Panc1 (cell line): Measurements from ENCODE around the gene CDAN1. TPM values are rescaled to one million over a fixed set of nuclear protein-coding genes. Genes with fewer than 3 reads are reported as not detected.

Experiments
- ATAC-seq: fragments of 200-7000 bp; cut with Tn5 transposase; 2 replicates; pipeline ENCODE4 v1.9.1; 2020; ENCODE audit warnings: mild to moderate bottlenecking, moderate library complexity
- BruUV-seq: library from RNA; stranded (reverse); fragments of 400-500 nt; replicated peaks from 2 replicates; lab custom pipeline; 2021; lab: Mats Ljungman, UMichigan
- CTCF ChIA-PET: fragments of 300-600 bp; sonication (Branson Sonifier 250); formaldehyde crosslinking; loops from one replicate; lab custom pipeline; 2022; ENCODE audit warnings: antibody characterized with exemption; lab: Charles Lee
- POLR2A ChIA-PET: fragments of 300-600 bp; sonication (Branson Sonifier 250); formaldehyde crosslinking; loops from one replicate; lab custom pipeline; 2022; ENCODE audit warnings: antibody characterized with exemption; lab: Charles Lee
- DNase-seq: peaks from one replicate; pipeline ENCODE4 v3.0.0-alpha.2; 2010; ENCODE audit warnings: low read depth, low spot score
- H3K27ac ChIP-seq: 2 replicates; pipeline ENCODE4 v1.5.1; 2011; ENCODE audit warnings: mild to moderate bottlenecking, low read length, inconsistent platforms
- H3K27me3 ChIP-seq: fragments of 200-500 bp; sonication (Bioruptor generic); 2 replicates; pipeline ENCODE4 v1.6.0; 2014; ENCODE audit warnings: low read length, inconsistent platforms; ENCODE audit not compliant: control insufficient read depth, insufficient read depth
- H3K36me3 ChIP-seq: fragments of 200-500 bp; sonication (Bioruptor generic); 2 replicates; pipeline ENCODE4 v1.5.1; 2014; ENCODE audit warnings: inconsistent platforms, mild to moderate bottlenecking, low read length, moderate library complexity; ENCODE audit not compliant: control insufficient read depth, insufficient read depth
- H3K4me1 ChIP-seq: 2 replicates; pipeline ENCODE4 v1.5.1; 2011; ENCODE audit warnings: inconsistent platforms, mild to moderate bottlenecking, low read length, moderate library complexity; ENCODE audit not compliant: control insufficient read depth, insufficient read depth
- H3K4me3 ChIP-seq, 2 experiments: 2 replicates each; pipeline ENCODE4 v1.5.1; 2011 to 2012; ENCODE audit warnings: low read depth in 2 of 2, low read length in 2 of 2, mild to moderate bottlenecking in 2 of 2, inconsistent platforms in 1 of 2, moderate library complexity in 1 of 2
- H3K9me3 ChIP-seq: fragments of 200-500 bp; sonication (Bioruptor generic); 2 replicates; pipeline ENCODE4 v1.5.1; 2014; ENCODE audit warnings: low read depth, mild to moderate bottlenecking, inconsistent platforms, low read length, moderate library complexity; ENCODE audit not compliant: control insufficient read depth, insufficient read depth
- CTCF ChIP-seq: fragments of 450-650 bp; IDR thresholded peaks from 2 replicates; pipeline ENCODE4 v1.5.1; 2017; ENCODE audit warnings: mild to moderate bottlenecking
- POLR2AphosphoS5 ChIP-seq: IDR thresholded peaks from 2 replicates; pipeline ENCODE4 v1.6.1; 2012; ENCODE audit warnings: mild to moderate bottlenecking, low read depth, low read length, moderate library complexity
- REST ChIP-seq, 2 experiments: IDR thresholded peaks; 2 replicates each; pipeline ENCODE4 v1.6.1; 2011 to 2012; ENCODE audit warnings: low read depth in 2 of 2, control low read depth in 1 of 2, low read length in 1 of 2, mild to moderate bottlenecking in 1 of 2, moderate library complexity in 1 of 2; ENCODE audit not compliant: insufficient read depth in 1 of 2
- SIN3A ChIP-seq: IDR thresholded peaks from 2 replicates; pipeline ENCODE4 v1.6.1; 2012; ENCODE audit warnings: low read depth, mild to moderate bottlenecking, low read length, moderate library complexity, borderline replicate concordance; ENCODE audit not compliant: insufficient read depth
- TCF7L2 ChIP-seq: IDR thresholded peaks from 2 replicates; pipeline ENCODE4 v1.6.1; 2011; ENCODE audit warnings: mild to moderate bottlenecking, low read depth, low read length, inconsistent platforms
- in situ Hi-C: cut with HindIII; loops from 2 replicates; pipeline ENCODE4 v1.10.0; 2016; ENCODE audit warnings: low sequenced_read_pairs, low pct_unique_long_range_greater_than_20kb
- intact Hi-C: fragments of 100-400 bp; cut with micrococcal nuclease; formaldehyde crosslinking; loops from one replicate; pipeline ENCODE4 v1.10.0; 2022; ENCODE audit not compliant: unreplicated experiment
- total RNA-seq: library from RNA; stranded (reverse); gene quantifications from one replicate; pipeline ENCODE4 v1.2.1, GENCODE V29; 2021; ENCODE audit not compliant: unreplicated experiment

Gene CDAN1
- total RNA-seq, 1 experiment from 2014 or later = 41.1 TPM

- H3K4me3 ChIP-seq = no peak overlapping the region
- POLR2A ChIA-PET = no interaction called here
- no TSS peak for BruUV-seq
These were observed 24.3 kb downstream of the CDAN1 start for GRCh38 chr15:42712584-42712983.

GRCh38 chr15:42711746-42712145, 25.2 kb downstream of the CDAN1 start:
- no peak for ATAC-seq
- TF ChIP-seq CTCF (no peak), TCF7L2 (no peak), SIN3A (no peak), POLR2AphosphoS5 (no peak), REST (IDR thresholded peaks at IDR 0.05; ENCODE audit: insufficient read depth in 1 of 2, low read depth in 2 of 2, low read length in 1 of 2) (no peak)
- DNase-seq = no peak
- ChIA-PET CTCF (interaction anchor here (0.6 kb wide), 1 partner anchor 18 kb away, joined by 3 read pairs; no protein-coding TSS in a partner anchor), POLR2A (no interaction called here)
- in situ Hi-C loops (no loop called here), intact Hi-C loops (no loop called here)
- H3K9me3 ChIP-seq = no peaks in the 10 kb centered on the region
- H3K27ac ChIP-seq = no peak overlapping the region
- H3K36me3 ChIP-seq = no peaks in the 10 kb centered on the region
- H3K27me3 ChIP-seq = no peaks in the 10 kb centered on the region
- H3K4me1 ChIP-seq = no peaks in the 10 kb centered on the region
- no TSS peak for BruUV-seq
- H3K4me3 ChIP-seq = no peak overlapping the region

More at GRCh38 chr15:42712584-42712983, 24.3 kb downstream of the CDAN1 start:
- no peak for DNase-seq
- CTCF ChIA-PET = no interaction called here
- ATAC-seq = no peak
- H3K9me3 ChIP-seq = no peaks in the 10 kb centered on the region
- intact Hi-C loops (no loop called here), in situ Hi-C loops (no loop called here)
- no peaks in the 10 kb centered on the region for H3K27me3 ChIP-seq
- TF ChIP-seq REST (IDR thresholded peaks at IDR 0.05; ENCODE audit: insufficient read depth in 1 of 2, low read depth in 2 of 2, low read length in 1 of 2) (no peak), CTCF (no peak), SIN3A (no peak), TCF7L2 (no peak), POLR2AphosphoS5 (no peak)
- no peaks in the 10 kb centered on the region for H3K4me1 ChIP-seq
- no peaks in the 10 kb centered on the region for H3K36me3 ChIP-seq
- no peak overlapping the region for H3K27ac ChIP-seq
